Measurements from ENCODE around the gene CYCS. TPM values are rescaled to one million over a fixed set of nuclear protein-coding genes. Genes with fewer than 3 reads are reported as not detected.

The CYCS gene
- polyA plus RNA-seq, 2 of the 4 experiments (the other 2 are of a cell fraction) = 235 to 304 TPM

- Histone ChIP-seq H3K4me3 (no peak overlapping the region), H3K9me3 (no peaks in the 10 kb centered on the region), H3K4me2 (peak overlapping the region; percentile 64; the same call in 1 of the 3 replicates), H3K4me1 (peaks cover 8% of the 10 kb centered on the region; the same call in 2 of the 3 replicates), H3K27ac (no peak overlapping the region)
- FAIRE-seq (no peak), ATAC-seq (no peak), DNase-seq (ENCODE audit: low read depth in 1 of 2, low spot score in 1 of 2) (no peak)
- ChIA-PET CTCF (interaction anchor here (1.1 kb wide), 1 partner anchor 24 kb away, joined by 10 read pairs; no protein-coding TSS in a partner anchor), POLR2A (no interaction called here)
- TF ChIP-seq JUNB (IDR thresholded peaks at IDR 0.05) = no peak
- no peak for TF ChIP-seq ATOH8 (CRISPR knock-in tag; IDR thresholded peaks at IDR 0.05; ENCODE audit: low read depth)
- no peak for TF ChIP-seq HES2 (IDR thresholded peaks at IDR 0.05)
- TF ChIP-seq FOSL2 (IDR thresholded peaks at IDR 0.05) = no peak
- TF ChIP-seq FOSL2 (CRISPR knock-in tag; IDR thresholded peaks at IDR 0.05) = no peak
- no peak for TF ChIP-seq USF2 (IDR thresholded peaks at IDR 0.05)
- TF ChIP-seq SMC3 (IDR thresholded peaks at IDR 0.05) = no peak
- TF ChIP-seq RAD21 (conservative IDR thresholded peaks at IDR 0.05 in 1 of 2, IDR thresholded peaks at IDR 0.05 in 1 of 2) = no peak
- no peak for TF ChIP-seq MAZ (IDR thresholded peaks at IDR 0.05; ENCODE audit: borderline replicate concordance, low read depth, low read length)
- no peak for TF ChIP-seq HMGXB4 (CRISPR knock-in tag; IDR thresholded peaks at IDR 0.05; ENCODE audit: borderline replicate concordance)
These were observed 2.7 kb downstream of the CYCS start for GRCh38 chr7:25122373-25122772.

- H3K4me3 ChIP-seq = no peak overlapping the region
- no peak overlapping the region for H3K27ac ChIP-seq
- WGBS (ENCODE audit: missing lambda C conversion rate) = 97% methylated on average over 9 of the region's 9 CpGs
- ChIA-PET POLR2A (no interaction called here), CTCF (interaction anchor here (1.1 kb wide), 1 partner anchor 23 kb away, joined by 10 read pairs; no protein-coding TSS in a partner anchor)
- peaks cover 8% of the 10 kb centered on the region; the same call in 2 of the 3 replicates for H3K4me1 ChIP-seq
- H3K9me3 ChIP-seq = no peaks in the 10 kb centered on the region
- DNase-seq (ENCODE audit: low read depth in 1 of 2, low spot score in 1 of 2) = no peak
- FAIRE-seq = no peak
- TF ChIP-seq HOXA7 (CRISPR knock-in tag; IDR thresholded peaks at IDR 0.05) (no peak), PBX3 (IDR thresholded peaks at IDR 0.05) (no peak), RNF2 (IDR thresholded peaks at IDR 0.05; ENCODE audit: borderline replicate concordance, low read depth) (no peak), BCL3 (IDR thresholded peaks at IDR 0.05) (no peak), JUNB (IDR thresholded peaks at IDR 0.05) (no peak), MAZ (IDR thresholded peaks at IDR 0.05; ENCODE audit: borderline replicate concordance, low read depth, low read length) (no peak), HMGXB4 (CRISPR knock-in tag; IDR thresholded peaks at IDR 0.05; ENCODE audit: borderline replicate concordance) (no peak), HOXB13 (CRISPR knock-in tag; IDR thresholded peaks at IDR 0.05; ENCODE audit: low read depth) (no peak), NFE2L2 (conservative IDR thresholded peaks at IDR 0.05; ENCODE audit: low read length) (no peak), E2F6 (IDR thresholded peaks at IDR 0.05; ENCODE audit: borderline replicate concordance, low read depth) (no peak), REST (IDR thresholded peaks at IDR 0.05) (no peak), TFCP2L1 (CRISPR knock-in tag; IDR thresholded peaks at IDR 0.05) (no peak), CEBPB (IDR thresholded peaks at IDR 0.05) (no peak)
- no peak overlapping the region for H3K4me2 ChIP-seq
- ATAC-seq = no peak
These were observed 3.5 kb downstream of the CYCS start for GRCh38 chr7:25121599-25121998.

Data from A549 (cell line).